Neural cell (in vitro differentiated cells): ENCODE results near the gene LBH. TPM values are rescaled to one million over a fixed set of nuclear protein-coding genes. Genes with fewer than 3 reads are reported as not detected.

Experiments
- H2AFZ ChIP-seq: fragments of 200-600, 300-800 bp; sonication (generic), shearing (Covaris generic); 2 replicates; pipeline ENCODE4 v1.6.0; 2014; ENCODE audit warnings: low read depth, mild to moderate bottlenecking, antibody characterized with exemption, low read length, moderate library complexity
- H3F3A ChIP-seq: fragments of 200-600 bp; shearing (Covaris generic); 2 replicates; pipeline ENCODE4 v1.6.1; 2016; ENCODE audit warnings: mild to moderate bottlenecking, moderate library complexity, mixed read lengths, antibody characterized with exemption, low read length; ENCODE audit not compliant: insufficient read depth, poor library complexity, severe bottlenecking
- H3K27ac ChIP-seq: fragments of 200-600, 300-800 bp; sonication (generic), shearing (Covaris generic); 2 replicates; pipeline ENCODE4 v1.5.1; 2014; ENCODE audit warnings: mild to moderate bottlenecking, low read length, moderate library complexity
- H3K27me3 ChIP-seq: fragments of 300-800, 200-600 bp; sonication (generic), shearing (Covaris generic); 2 replicates; pipeline ENCODE4 v1.6.0; 2014; ENCODE audit warnings: mild to moderate bottlenecking, low read depth, low read length, moderate library complexity; ENCODE audit not compliant: insufficient read depth
- H3K36me3 ChIP-seq: fragments of 300-800, 200-600 bp; sonication (generic), shearing (Covaris generic); 2 replicates; pipeline ENCODE4 v1.5.1; 2014; ENCODE audit warnings: mild to moderate bottlenecking, antibody characterized with exemption, low read length, moderate library complexity; ENCODE audit not compliant: insufficient read depth
- H3K4me2 ChIP-seq: fragments of 300-800, 200-600 bp; sonication (generic), shearing (Covaris generic); 2 replicates; pipeline ENCODE4 v1.6.0; 2014; ENCODE audit warnings: mild to moderate bottlenecking, low read length
- H3K4me3 ChIP-seq: fragments of 300-800, 200-600 bp; sonication (generic), shearing (Covaris generic); 2 replicates; pipeline ENCODE4 v1.5.1; 2014; ENCODE audit warnings: mild to moderate bottlenecking, low read length, moderate library complexity
- H3K79me2 ChIP-seq: fragments of 200-600 bp; shearing (Covaris generic); replicated peaks from 2 replicates; pipeline ENCODE4 v1.6.0; 2014; ENCODE audit warnings: mild to moderate bottlenecking, low read length, moderate library complexity; ENCODE audit not compliant: insufficient read depth
- H3K9ac ChIP-seq: fragments of 300-800, 200-600 bp; sonication (generic), shearing (Covaris generic); 2 replicates; pipeline ENCODE4 v1.6.1; 2016; ENCODE audit warnings: mild to moderate bottlenecking, low read length, mixed read lengths
- H3K9me2 ChIP-seq: fragments of 200-600 bp; shearing (Covaris generic); 2 replicates; pipeline ENCODE4 v1.6.1; 2016; ENCODE audit warnings: mild to moderate bottlenecking, low read length, mixed read lengths; ENCODE audit not compliant: insufficient read depth
- H3K9me3 ChIP-seq: fragments of 200-600, 300-800 bp; sonication (generic), shearing (Covaris generic); 2 replicates; pipeline ENCODE4 v1.6.1; 2016; ENCODE audit warnings: mild to moderate bottlenecking, mixed run types, low read length, moderate library complexity, mixed read lengths
- H4K20me1 ChIP-seq: fragments of 200-600 bp; shearing (Covaris generic); 2 replicates; pipeline ENCODE4 v1.6.1; 2016; ENCODE audit warnings: mild to moderate bottlenecking, mixed run types; ENCODE audit not compliant: insufficient read depth
- EP300 ChIP-seq: fragments of 450-650 bp; conservative IDR thresholded peaks from 2 replicates; pipeline ENCODE4 v1.6.1; 2014; ENCODE audit warnings: antibody characterized with exemption, mild to moderate bottlenecking, moderate library complexity; ENCODE audit not compliant: poor library complexity, severe bottlenecking
- EZH2 ChIP-seq: fragments of 200-600, 300-800 bp; shearing (Covaris generic), sonication (generic); IDR thresholded peaks from 2 replicates; pipeline ENCODE4 v1.6.1; 2014; ENCODE audit warnings: antibody characterized with exemption, low read length, borderline replicate concordance, mild to moderate bottlenecking; ENCODE audit not compliant: insufficient read depth, poor library complexity, severe bottlenecking
- MXI1 ChIP-seq: fragments of 450-650 bp; conservative IDR thresholded peaks from 2 replicates; pipeline ENCODE4 v1.6.1; 2014; ENCODE audit warnings: antibody characterized with exemption, mild to moderate bottlenecking; ENCODE audit not compliant: poor library complexity, severe bottlenecking
- POLR2AphosphoS5 ChIP-seq: IDR thresholded peaks from 2 replicates; pipeline ENCODE4 v1.6.1; 2012
- RAD21 ChIP-seq: fragments of 450-650 bp; conservative IDR thresholded peaks from 2 replicates; pipeline ENCODE4 v1.6.1; 2014; ENCODE audit warnings: antibody characterized with exemption, mild to moderate bottlenecking, moderate library complexity
- REST ChIP-seq: IDR thresholded peaks from 2 replicates; pipeline ENCODE4 v1.6.1; 2012; ENCODE audit warnings: borderline replicate concordance
- SMC3 ChIP-seq: fragments of 450-650 bp; conservative IDR thresholded peaks from 2 replicates; pipeline ENCODE4 v1.6.1; 2014; ENCODE audit warnings: antibody characterized with exemption, mild to moderate bottlenecking, moderate library complexity; ENCODE audit not compliant: poor library complexity
- TAF1 ChIP-seq: IDR thresholded peaks from 2 replicates; pipeline ENCODE4 v1.6.1; 2012; ENCODE audit warnings: low read depth
- polyA plus RNA-seq: library from polyadenylated mRNA; depleted of rRNA; stranded (reverse); fragments of >200 nt; gene quantifications from 2 replicates; pipeline ENCODE4 v1.2.3, GENCODE V29; 2014
- TF ChIP-seq, protein P1 (sequence below): fragments of 450-650 bp; IDR thresholded peaks from 2 replicates; pipeline ENCODE4 v1.5.1; 2014; ENCODE audit warnings: antibody characterized with exemption, mild to moderate bottlenecking, moderate library complexity; ENCODE audit not compliant: poor library complexity, severe bottlenecking

LBH gene
- polyA plus RNA-seq, 1 donor from 2014 or later: 345 TPM

- no peak overlapping the region for H2AFZ ChIP-seq
- no peaks in the 10 kb centered on the region for H3K27me3 ChIP-seq
- no peaks in the 10 kb centered on the region for H3K79me2 ChIP-seq
- H3F3A ChIP-seq: no peaks in the 10 kb centered on the region
- H3K9me2 ChIP-seq: no peaks in the 10 kb centered on the region
- H3K36me3 ChIP-seq: no peaks in the 10 kb centered on the region
- no peak overlapping the region for H3K27ac ChIP-seq
- no peak overlapping the region for H3K4me3 ChIP-seq
- no peak overlapping the region for H3K4me2 ChIP-seq
- H3K9ac ChIP-seq: no peak overlapping the region
- H3K9me3 ChIP-seq: no peaks in the 10 kb centered on the region
- TF ChIP-seq MXI1: no peak
- TF ChIP-seq TAF1: no peak
- no peaks in the 10 kb centered on the region for H4K20me1 ChIP-seq
Observed at GRCh38 chr2:30194421-30194820, 36.9 kb upstream of the LBH start.

- TF ChIP-seq EZH2 (no peak), SMC3 (no peak), EP300 (no peak), MXI1 (no peak), REST (no peak), POLR2AphosphoS5 (no peak), RAD21 (no peak), TAF1 (no peak)
- TF ChIP-seq, protein P1, sequence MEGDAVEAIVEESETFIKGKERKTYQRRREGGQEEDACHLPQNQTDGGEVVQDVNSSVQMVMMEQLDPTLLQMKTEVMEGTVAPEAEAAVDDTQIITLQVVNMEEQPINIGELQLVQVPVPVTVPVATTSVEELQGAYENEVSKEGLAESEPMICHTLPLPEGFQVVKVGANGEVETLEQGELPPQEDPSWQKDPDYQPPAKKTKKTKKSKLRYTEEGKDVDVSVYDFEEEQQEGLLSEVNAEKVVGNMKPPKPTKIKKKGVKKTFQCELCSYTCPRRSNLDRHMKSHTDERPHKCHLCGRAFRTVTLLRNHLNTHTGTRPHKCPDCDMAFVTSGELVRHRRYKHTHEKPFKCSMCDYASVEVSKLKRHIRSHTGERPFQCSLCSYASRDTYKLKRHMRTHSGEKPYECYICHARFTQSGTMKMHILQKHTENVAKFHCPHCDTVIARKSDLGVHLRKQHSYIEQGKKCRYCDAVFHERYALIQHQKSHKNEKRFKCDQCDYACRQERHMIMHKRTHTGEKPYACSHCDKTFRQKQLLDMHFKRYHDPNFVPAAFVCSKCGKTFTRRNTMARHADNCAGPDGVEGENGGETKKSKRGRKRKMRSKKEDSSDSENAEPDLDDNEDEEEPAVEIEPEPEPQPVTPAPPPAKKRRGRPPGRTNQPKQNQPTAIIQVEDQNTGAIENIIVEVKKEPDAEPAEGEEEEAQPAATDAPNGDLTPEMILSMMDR: no peak
- Histone ChIP-seq H4K20me1 (no peaks in the 10 kb centered on the region), H3K4me2 (no peak overlapping the region), H3K36me3 (no peaks in the 10 kb centered on the region), H3K79me2 (no peaks in the 10 kb centered on the region), H3K4me3 (no peak overlapping the region), H3K27me3 (no peaks in the 10 kb centered on the region), H3K9me3 (no peaks in the 10 kb centered on the region), H3F3A (no peaks in the 10 kb centered on the region), H3K9me2 (no peaks in the 10 kb centered on the region), H3K27ac (no peak overlapping the region), H3K9ac (no peak overlapping the region), H2AFZ (no peak overlapping the region)
Observed at GRCh38 chr2:30195016-30195415, 36.3 kb upstream of the LBH start.
